ENCODE results near the gene NUMB.
"Not testable (repeated sequence)": the region's sequence is repeated elsewhere in the genome, so short reads cannot be mapped to it uniquely, and the experiment has no call there.

Gene NUMB

GRCh38 chr14:73342670-73343069 lies 115.7 kb downstream of the NUMB start:
- DNase-seq = peak; percentile 90

- DNase-seq = no peak
Observed at GRCh38 chr14:73339846-73340595, 118.3 kb downstream of the NUMB start.

DNA sequence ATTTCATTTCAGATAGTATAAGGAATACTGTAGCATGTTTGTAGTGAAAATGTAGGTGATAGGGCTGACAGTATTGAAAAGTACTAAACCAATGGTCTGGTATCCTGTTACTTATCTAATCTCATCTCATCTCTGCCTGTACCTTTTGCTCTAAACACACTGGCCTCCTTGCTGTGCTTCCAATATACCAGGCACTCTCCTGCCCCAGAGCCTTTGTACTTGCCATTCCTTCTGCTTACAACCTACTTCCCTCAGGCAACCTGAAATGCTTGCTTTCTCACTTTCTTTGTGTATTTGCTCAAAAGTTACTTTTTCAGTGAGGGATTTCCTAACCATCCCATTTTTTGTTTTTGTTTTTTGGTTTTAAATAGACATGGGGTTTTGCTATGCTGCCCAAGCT lies 119.1 kb downstream of the NUMB start:
- no peak for DNase-seq

- no peak for DNase-seq
Observed at GRCh38 chr14:73338551-73338950, 119.8 kb downstream of the NUMB start.

DNA sequence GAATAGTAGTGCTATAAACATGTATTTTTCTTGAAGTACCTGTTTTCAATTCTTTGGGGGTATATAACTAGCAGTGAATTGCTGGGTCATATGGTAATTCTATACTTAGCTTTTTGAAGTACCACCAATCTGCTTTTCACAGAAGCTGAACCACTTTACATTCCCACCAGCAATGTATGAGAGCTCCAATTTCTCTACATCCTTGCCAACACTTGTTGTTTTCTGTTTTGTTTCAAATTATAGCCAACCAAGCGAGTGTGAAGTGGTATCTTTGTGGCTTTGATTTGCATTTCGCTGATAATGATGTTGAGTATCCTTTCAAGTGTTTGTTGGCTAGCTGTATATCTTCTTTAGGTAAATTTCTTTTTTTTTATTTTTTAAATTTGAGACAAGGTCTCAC lies 125.3 kb downstream of the NUMB start:
- DNase-seq = no peak

GRCh38 chr14:73325630-73326299 lies 132.6 kb downstream of the NUMB start:
- DNase-seq = no peak

GRCh38 chr14:73325063-73325462 lies 133.3 kb downstream of the NUMB start:
- DNase-seq = no peak

GRCh38 chr14:73324533-73324932 lies 133.8 kb downstream of the NUMB start:
- DNase-seq = no peak

DNA sequence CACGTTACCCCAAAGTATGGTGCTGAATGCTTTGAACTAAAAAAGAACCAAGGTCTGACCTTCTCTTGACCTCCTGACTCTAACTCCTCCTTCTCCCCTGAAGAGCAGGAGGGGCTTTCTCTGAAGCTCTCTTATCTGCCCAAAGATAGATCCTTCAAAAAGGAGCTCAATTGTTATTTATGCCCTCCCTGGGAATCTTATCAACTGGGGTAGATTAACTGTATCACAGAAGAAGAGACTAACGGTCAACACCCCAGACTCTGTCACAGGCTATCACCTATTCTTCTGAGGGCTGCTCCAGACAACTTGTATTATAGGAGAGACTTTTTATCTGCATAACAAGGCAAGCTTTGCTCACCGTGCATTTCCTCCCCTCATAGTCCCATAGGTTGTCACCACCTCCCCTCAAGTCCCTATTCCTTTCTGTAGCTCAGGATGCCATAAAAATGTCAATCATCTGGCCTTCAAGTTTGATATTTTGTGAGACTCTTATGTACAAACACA lies 134.4 kb downstream of the NUMB start:
- DNase-seq = no peak

DNA sequence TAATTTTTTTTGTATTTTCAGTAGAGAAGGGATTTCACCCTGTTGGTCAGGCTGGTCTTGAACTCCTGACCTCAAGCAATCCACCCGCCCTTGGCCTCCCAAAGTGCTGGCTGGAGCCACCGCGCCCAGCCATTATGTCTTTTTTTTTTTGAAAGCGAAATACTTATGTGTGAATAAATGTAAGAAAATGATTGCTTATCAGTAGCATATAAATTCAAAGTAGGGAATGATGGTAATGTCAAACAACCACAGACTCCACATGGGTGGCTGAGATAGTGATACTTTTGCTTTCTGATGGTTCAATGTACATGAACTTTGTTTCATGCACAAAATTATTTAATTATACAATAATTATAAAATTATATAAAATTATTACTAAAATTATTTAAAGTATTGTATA lies 145.2 kb downstream of the NUMB start:
- no peak for DNase-seq

DNA sequence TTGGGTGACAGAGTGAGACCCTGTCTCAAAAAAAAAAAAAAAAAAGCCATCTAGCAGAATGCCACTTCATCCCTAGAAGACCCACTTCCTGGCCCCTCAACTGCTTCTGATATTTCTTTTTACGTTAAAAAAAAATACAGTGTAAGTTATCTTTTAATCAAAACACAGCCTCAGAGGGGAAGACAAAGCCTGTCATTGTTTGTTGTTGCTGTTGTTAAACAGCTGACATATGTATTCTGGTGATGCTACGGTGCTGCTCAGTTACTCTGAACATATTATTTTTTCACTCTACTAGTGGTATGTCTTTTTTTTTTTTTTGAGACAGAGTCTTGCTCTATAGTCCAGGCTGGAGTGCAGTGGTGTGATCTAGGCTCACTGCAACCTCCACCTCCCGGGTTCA lies 145.7 kb downstream of the NUMB start:
- no peak for DNase-seq

GRCh38 chr14:73311708-73312030 lies 146.7 kb downstream of the NUMB start:
- DNase-seq = no peak

DNA sequence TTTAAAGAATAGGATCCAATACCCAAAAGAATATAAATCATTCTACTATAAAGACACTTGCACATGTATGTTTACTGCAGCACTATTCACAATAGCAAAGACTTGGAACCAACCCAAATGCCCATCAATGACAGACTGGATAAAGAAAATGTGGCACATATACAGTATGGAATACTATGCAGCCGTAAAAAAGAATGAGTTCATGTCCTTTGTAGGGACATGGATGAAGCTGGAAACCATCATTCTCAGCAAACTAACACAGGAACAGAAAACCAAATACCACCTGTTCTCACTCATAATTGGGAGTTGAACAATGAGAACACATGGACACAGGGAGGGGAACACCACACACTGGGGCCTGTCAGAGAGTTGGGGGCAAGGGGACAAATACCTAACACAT lies 149.1 kb downstream of the NUMB start:
- not testable (repeated sequence) for DNase-seq

DNA sequence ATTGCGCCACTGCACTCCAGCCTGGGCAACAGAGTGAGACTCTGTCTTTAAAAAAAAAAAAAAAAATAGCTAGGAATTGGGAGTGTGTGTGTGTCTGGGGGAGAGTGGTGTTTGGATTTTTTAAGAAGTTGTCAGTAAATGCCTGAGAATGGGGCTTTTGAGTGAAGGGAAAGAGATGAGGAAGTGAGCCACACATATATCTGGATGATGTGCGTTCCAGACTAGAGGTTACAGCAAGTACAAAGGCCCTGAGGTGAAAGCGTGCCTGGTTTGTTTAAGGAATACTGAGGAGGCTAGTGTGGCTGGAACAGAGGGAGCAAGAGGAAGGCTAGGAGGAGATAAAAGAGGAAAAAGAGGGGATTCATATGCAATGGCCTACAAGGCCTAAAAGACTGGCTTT lies 151.1 kb downstream of the NUMB start:
- DNase-seq = no peak

DNA sequence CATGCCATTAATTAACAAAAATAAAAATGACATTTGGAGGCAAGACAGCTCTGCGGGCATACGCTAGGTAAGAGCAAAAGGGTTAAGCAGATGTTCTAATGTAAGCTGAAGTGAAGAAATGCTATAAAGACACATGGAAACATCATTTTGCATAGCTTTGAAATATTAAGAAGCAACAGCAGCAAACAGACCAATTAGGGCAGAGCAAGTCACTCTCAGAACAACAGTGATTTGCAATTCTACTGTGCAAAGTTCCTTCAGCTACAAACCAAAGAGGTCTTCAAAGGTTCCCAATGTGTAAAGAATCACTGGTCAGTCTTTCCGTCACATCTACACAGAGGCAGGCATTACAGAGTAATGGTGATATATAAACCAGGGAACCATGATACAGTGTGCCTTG lies 152.8 kb downstream of the NUMB start:
- no peak for DNase-seq

- peak; percentile 57 for DNase-seq
Observed at GRCh38 chr14:73295198-73295796, 163.0 kb downstream of the NUMB start.

DNA sequence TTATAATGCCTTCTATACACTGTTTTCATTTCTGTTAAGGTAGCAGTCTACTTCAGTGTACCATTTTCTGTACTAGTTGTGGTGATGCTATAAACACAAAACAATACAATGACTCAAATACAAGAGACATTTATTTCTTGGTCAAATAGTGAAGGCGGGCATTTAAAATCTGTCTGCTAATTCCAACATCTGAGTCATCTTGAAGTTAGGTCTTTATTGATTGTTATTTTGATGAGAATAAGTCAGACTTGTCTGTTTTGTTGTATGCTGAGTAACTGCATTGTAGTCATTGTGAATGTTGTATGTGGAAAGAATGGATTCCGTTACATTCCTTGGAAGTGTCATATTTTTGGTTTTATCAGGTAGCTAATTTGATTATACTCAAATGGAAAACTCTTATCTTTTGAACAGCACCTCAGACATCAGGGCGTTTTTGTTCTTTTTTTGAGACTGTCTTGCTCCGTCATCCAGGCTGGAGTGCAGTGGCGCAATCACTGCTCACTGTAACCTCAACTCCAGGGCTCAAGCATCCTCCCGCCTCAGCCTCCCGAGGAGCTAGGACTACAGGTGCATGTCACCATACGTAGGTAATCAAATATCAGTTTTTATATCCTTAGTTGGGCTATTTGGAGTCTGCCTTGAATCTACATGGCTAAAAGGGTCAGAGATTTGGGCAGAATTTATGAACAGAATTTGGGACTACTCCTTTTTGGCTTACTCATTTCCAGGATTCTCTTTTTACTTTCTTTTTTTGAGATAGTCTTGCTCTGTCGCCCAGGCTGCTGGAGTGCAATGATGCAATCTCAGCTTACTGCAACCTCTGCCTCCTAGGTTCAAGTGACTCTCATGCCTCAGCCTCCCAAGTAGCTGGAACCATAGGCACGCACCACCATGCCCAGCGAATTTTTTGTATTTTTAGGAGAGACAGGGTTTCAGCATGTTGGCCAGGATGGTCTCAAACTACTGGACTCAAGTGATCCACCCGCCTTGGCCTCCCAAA lies 164.3 kb downstream of the NUMB start:
- no peak for DNase-seq

DNA sequence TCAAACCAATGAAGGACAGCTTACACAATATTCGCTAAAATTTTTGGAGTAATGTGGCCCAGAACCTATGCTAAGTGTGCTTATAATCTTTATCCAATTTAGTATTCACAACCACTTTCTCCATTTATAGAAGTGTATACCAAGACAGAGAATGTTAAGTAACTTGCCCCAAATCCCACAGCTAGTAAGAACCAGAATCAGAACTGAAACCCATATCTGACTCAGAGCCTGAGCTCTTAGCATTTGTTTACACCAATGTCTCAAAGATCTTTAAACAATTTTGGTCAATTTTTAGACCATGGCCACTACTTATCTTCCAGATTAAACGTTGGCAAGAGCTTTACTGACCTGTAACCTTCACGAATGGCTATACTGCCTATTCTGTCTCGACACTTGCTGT lies 168.1 kb downstream of the NUMB start:
- DNase-seq = no peak

DNA sequence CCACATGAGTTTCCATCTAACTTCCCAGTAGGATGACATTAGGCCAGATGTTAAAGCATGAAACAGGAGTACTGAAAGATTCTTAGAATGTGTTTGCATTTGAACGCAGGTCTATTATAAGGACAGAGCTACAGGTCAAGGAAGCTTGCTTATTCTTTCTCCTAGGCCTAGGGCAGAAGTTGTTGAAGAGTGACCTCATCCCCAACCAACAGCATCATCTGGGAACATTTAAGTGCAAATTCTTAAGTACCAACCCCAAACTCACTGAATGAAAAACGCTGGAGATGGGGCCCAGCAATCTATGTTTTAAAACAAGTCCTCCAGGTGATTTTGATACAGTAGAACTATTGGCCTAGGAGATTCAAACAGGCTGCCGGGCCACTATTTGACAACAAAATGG lies 168.6 kb downstream of the NUMB start:
- DNase-seq = no peak

DNA sequence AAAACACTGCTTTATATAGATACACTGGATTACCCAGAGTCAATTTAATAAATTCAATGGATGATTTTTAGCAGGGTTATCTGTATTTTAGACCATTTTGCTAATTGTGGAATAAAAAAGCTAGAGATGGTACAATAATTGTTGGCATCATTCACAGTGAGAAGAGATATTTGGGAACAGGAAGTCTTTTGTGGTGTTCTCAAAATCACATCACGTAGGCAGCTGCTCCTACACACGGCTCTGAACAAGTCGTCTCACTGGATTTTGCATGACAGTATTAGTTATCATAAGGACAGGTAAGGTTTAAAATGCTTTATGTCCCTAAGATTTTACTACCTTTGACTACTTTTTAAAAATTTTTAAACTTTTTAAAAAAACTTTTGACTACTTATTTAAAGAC lies 169.0 kb downstream of the NUMB start:
- no peak for DNase-seq

DNA sequence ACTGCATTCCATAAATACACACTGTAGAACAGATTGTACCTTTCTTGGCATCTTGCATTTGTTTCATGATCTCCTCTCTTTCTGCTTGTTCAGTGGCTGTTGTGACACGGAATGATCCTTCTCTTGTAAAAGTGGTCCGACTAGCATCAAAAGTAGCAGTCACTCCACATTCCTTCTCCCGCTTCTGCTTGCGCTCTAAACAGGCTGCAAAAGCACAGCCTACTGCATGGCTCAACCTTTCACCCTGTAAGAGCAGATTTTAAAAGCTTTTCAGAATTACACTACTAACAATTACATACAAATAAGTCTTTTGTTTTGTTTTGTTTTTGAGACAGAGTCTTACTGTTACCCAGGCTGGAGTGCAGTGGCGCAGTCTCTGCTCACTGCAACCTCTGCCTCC lies 171.3 kb downstream of the NUMB start:
- DNase-seq = no peak

GRCh38 chr14:73286598-73286997 lies 171.7 kb downstream of the NUMB start:
- DNase-seq = no peak

DNA sequence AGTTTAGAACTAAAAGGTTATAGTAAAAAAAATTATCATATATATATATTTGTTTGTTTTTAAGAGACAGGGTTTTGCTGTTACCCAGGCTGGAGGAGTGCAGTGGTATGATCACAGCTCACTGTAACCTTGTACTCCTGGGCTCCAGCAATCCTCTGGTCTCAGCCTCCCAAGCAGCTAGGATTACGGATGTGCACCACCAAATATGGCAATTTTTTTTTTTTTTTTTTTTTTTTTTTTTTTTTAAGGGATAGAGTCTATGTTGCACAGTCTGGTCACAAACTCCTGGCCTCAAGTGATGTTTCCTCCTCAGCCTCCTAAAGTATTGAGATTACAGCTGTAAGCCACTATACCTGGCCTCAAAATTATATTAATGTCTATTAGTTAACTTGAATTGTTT lies 172.4 kb downstream of the NUMB start:
- DNase-seq = no peak

Measured in NCI-H510A treated with DMSO at 0.1 percent for 48 hours (cell line).